ENCODE measurements around the gene PAXIP1.

Gene PAXIP1

GRCh38 chr7:154996101-154996500, 6.8 kb downstream of the PAXIP1 start:
- no peak for DNase-seq

- DNase-seq: no peak
These were observed 7.9 kb downstream of the PAXIP1 start for GRCh38 chr7:154994996-154995395.

- no peak for DNase-seq
These were observed 11.9 kb downstream of the PAXIP1 start for GRCh38 chr7:154990964-154991540.

GRCh38 chr7:154987571-154987970, 15.4 kb downstream of the PAXIP1 start:
- no peak for DNase-seq

- DNase-seq: no peak
These were observed 16.6 kb downstream of the PAXIP1 start for GRCh38 chr7:154986200-154986945.

- no peak for DNase-seq
These were observed 17.7 kb downstream of the PAXIP1 start for GRCh38 chr7:154985230-154985629.

- no peak for DNase-seq
These were observed 18.2 kb downstream of the PAXIP1 start for GRCh38 chr7:154984601-154985188.

- DNase-seq: no peak
These were observed 24.9 kb downstream of the PAXIP1 start for GRCh38 chr7:154978017-154978416.

- no peak for DNase-seq
These were observed 25.7 kb downstream of the PAXIP1 start for GRCh38 chr7:154977250-154977649.

- no peak for DNase-seq
These were observed 26.1 kb downstream of the PAXIP1 start for GRCh38 chr7:154976844-154977243.

GRCh38 chr7:154975984-154976383, 26.9 kb downstream of the PAXIP1 start:
- no peak for DNase-seq

- no peak for DNase-seq
These were observed 29.5 kb downstream of the PAXIP1 start for GRCh38 chr7:154973381-154973780.

GRCh38 chr7:154968336-154969001, 34.5 kb downstream of the PAXIP1 start:
- DNase-seq: no peak

GRCh38 chr7:154967401-154967955, 35.4 kb downstream of the PAXIP1 start:
- DNase-seq: no peak

GRCh38 chr7:154965014-154965413, 37.9 kb downstream of the PAXIP1 start:
- DNase-seq: no peak

GRCh38 chr7:154960063-154960790, 42.7 kb downstream of the PAXIP1 start:
- DNase-seq: no peak

GRCh38 chr7:154956427-154956826, 46.5 kb downstream of the PAXIP1 start:
- no peak for DNase-seq

GRCh38 chr7:154953006-154953684, 49.8 kb downstream of the PAXIP1 start:
- peak; percentile 58 for DNase-seq

GRCh38 chr7:154950960-154951359, 52.0 kb downstream of the PAXIP1 start:
- DNase-seq: no peak

GRCh38 chr7:154947604-154948003, 55.3 kb downstream of the PAXIP1 start:
- DNase-seq: no peak

GRCh38 chr7:154946166-154946565, 56.8 kb downstream of the PAXIP1 start:
- no peak for DNase-seq

- no peak for DNase-seq
These were observed 59.0 kb downstream of the PAXIP1 start for GRCh38 chr7:154943906-154944305.

Data from stimulated activated naive CD4-positive, alpha-beta T cell treated with Interleukin-2 at 50 U/mL for 16 hours (primary cell).